ENCODE data around the gene IRF2. TPM values are rescaled to one million over a fixed set of nuclear protein-coding genes. Genes with fewer than 3 reads are reported as not detected.

Gene IRF2
- total RNA-seq, result 18.8 TPM

- Histone ChIP-seq H3K9me3 (ENCODE audit: control insufficient read depth in 3 of 3, low read length in 3 of 3) (no peaks in the 10 kb centered on the region), H3K9ac (ENCODE audit: low read depth in 1 of 3, low read length in 3 of 3) (peak within 1 kb of the TSS; percentile 95 to 100 (median 97)), H3K27me3 (ENCODE audit: control insufficient read depth in 3 of 3, insufficient read depth in 3 of 3, low read length in 3 of 3) (no peaks in the 10 kb centered on the region), H3K4me1 (ENCODE audit: control insufficient read depth in 3 of 3, insufficient read depth in 3 of 3, low read length in 3 of 3) (peaks cover 41 to 66% (median 47%) of the 10 kb centered on the region in 3 donors), H3K27ac (ENCODE audit: low read depth, low read length) (peak within 1 kb of the TSS; percentile 96), H3K36me3 (ENCODE audit: control insufficient read depth in 3 of 3, insufficient read depth in 3 of 3, low read length in 3 of 3) (peaks cover 0 to 6% (median 0%) of the 10 kb centered on the region in 3 donors), H3K4me3 (ENCODE audit: low read length in 3 of 3) (peak within 1 kb of the TSS; percentile 92 to 99 (median 99))
Measured at GRCh38 chr4:184474263-184475095, at the start of gene IRF2. Gene IRF2, minus strand, starts transcription at chr4:184474550. Its CDS starts 45,486 bp downstream, at chr4:184429064.

DNA sequence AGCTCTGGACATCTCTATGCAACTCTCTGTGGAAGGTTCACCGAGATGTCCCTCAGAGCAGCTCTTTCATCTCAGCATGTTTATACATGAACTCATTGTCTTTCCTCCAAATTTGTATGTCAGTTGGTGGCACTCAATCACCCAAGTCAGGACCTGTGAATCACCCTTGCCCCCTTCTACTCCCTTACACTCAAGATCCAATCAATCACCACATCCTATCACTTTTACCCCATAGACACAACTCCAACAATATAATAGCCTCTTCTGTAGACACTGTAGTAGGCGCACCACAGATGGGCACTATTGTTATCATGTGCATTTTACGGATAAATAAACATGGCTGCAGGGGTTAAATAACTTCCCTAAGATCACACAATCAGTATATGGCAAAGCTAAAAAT, 41.3 kb upstream of the IRF2 start:
- no peaks in the 10 kb centered on the region for H3K9me3 ChIP-seq (ENCODE audit: control insufficient read depth in 3 of 3, low read length in 3 of 3)

DNA sequence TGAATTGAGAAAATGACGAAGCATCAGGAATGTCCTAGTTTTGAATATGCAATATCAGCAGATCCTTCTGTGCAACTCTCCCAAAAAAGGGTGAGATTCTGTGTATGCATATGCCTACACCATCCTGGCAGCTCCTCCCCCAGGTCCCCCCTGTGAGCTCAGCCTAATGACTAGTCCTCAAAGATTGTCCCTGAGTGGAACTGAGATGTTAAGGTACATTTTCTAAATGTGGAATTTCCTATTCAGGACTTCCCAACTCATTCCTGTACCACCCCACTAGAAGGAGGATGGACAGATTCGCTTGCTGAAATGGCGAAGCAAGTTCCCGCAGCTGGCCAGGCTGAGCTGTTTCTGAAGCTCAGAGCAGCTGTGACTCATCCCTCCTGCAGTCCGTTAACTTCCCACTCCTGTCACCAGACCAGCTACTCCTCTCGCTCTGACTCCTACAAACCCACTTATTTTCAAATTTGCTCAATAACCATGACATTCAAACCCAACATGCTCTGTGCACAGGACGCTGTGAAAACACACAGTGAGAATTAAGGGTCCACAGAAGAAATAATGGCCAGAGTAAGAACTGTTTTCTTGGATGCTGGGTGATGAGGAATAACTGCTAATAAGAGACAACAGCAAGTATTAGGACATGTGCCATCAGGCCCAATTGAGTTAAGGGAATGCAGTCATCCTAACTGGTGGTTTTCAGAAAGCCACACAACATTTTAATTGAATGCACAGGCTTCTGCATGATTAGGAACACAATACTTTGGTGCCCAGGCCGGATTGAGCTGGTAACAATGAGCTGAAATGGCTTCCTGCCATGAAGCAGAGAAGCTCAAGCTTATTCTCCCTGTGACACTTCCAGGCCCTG, 40.0 kb upstream of the IRF2 start:
- Histone ChIP-seq H3K27ac (ENCODE audit: low read depth, low read length) (peak overlapping the region; percentile 7), H3K4me3 (ENCODE audit: low read length in 3 of 3) (no peak overlapping the region), H3K9ac (ENCODE audit: low read depth in 1 of 3, low read length in 3 of 3) (no peak overlapping the region), H3K27me3 (ENCODE audit: control insufficient read depth in 3 of 3, insufficient read depth in 3 of 3, low read length in 3 of 3) (no peaks in the 10 kb centered on the region), H3K4me1 (ENCODE audit: control insufficient read depth in 3 of 3, insufficient read depth in 3 of 3, low read length in 3 of 3) (peaks cover 0 to 11% (median 7%) of the 10 kb centered on the region in 3 donors), H3K9me3 (ENCODE audit: control insufficient read depth in 3 of 3, low read length in 3 of 3) (no peaks in the 10 kb centered on the region), H3K36me3 (ENCODE audit: control insufficient read depth in 3 of 3, insufficient read depth in 3 of 3, low read length in 3 of 3) (no peaks in the 10 kb centered on the region)

More for the DNA sequence above, 41.3 kb upstream of the IRF2 start:
- Histone ChIP-seq H3K27ac (ENCODE audit: low read depth, low read length) (no peak overlapping the region), H3K36me3 (ENCODE audit: control insufficient read depth in 3 of 3, insufficient read depth in 3 of 3, low read length in 3 of 3) (no peaks in the 10 kb centered on the region), H3K9ac (ENCODE audit: low read depth in 1 of 3, low read length in 3 of 3) (no peak overlapping the region), H3K27me3 (ENCODE audit: control insufficient read depth in 3 of 3, insufficient read depth in 3 of 3, low read length in 3 of 3) (no peaks in the 10 kb centered on the region), H3K4me1 (ENCODE audit: control insufficient read depth in 3 of 3, insufficient read depth in 3 of 3, low read length in 3 of 3) (peaks cover 0 to 11% (median 7%) of the 10 kb centered on the region in 3 donors), H3K4me3 (ENCODE audit: low read length in 3 of 3) (no peak overlapping the region)

DNA sequence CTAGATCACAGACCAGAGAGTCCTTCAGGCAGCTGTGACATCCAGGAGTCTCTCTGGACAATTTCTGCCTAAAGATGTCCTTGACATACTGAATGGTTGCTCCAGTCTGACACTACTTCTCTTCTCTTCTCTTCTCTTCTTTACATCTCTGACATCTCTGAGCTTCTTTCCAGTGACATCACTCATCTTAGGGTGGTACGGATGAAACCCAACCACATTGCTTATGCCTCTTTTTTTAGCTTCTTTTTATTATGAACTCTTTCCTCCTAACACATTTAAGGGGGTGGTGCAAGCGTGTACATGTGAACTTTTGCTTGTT, 39.4 kb upstream of the IRF2 start:
- Histone ChIP-seq H3K4me3 (ENCODE audit: low read length in 3 of 3) (no peak overlapping the region), H3K27me3 (ENCODE audit: control insufficient read depth in 3 of 3, insufficient read depth in 3 of 3, low read length in 3 of 3) (no peaks in the 10 kb centered on the region), H3K36me3 (ENCODE audit: control insufficient read depth in 3 of 3, insufficient read depth in 3 of 3, low read length in 3 of 3) (no peaks in the 10 kb centered on the region), H3K9ac (ENCODE audit: low read depth in 1 of 3, low read length in 3 of 3) (no peak overlapping the region), H3K4me1 (ENCODE audit: control insufficient read depth in 3 of 3, insufficient read depth in 3 of 3, low read length in 3 of 3) (peaks cover 0 to 11% (median 7%) of the 10 kb centered on the region in 3 donors), H3K9me3 (ENCODE audit: control insufficient read depth in 3 of 3, low read length in 3 of 3) (no peaks in the 10 kb centered on the region), H3K27ac (ENCODE audit: low read depth, low read length) (no peak overlapping the region)

DNA sequence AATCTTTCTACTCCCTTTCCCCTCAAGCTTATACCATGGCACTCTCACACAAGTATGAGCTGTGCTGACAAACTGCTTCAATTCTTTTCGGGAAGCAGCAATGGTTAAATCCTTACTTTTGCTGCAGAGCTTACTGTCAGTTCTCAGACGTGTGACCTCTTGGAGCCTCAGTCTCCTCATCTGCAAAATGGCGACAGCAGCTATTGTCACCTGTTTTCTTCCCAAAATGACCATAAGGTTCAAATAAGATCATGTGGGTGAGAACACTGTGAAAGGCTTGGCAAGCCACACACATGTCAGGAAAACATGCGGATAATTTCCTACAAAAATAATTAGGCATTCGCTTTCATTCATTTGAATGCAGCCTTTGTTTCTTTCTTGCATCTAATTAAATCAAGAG, 36.8 kb upstream of the IRF2 start:
- Histone ChIP-seq H3K4me3 (ENCODE audit: low read length in 3 of 3) (no peak overlapping the region), H3K27ac (ENCODE audit: low read depth, low read length) (no peak overlapping the region), H3K4me1 (ENCODE audit: control insufficient read depth in 3 of 3, insufficient read depth in 3 of 3, low read length in 3 of 3) (peaks cover 0 to 17% (median 10%) of the 10 kb centered on the region in 3 donors), H3K9me3 (ENCODE audit: control insufficient read depth in 3 of 3, low read length in 3 of 3) (no peaks in the 10 kb centered on the region), H3K36me3 (ENCODE audit: control insufficient read depth in 3 of 3, insufficient read depth in 3 of 3, low read length in 3 of 3) (no peaks in the 10 kb centered on the region), H3K27me3 (ENCODE audit: control insufficient read depth in 3 of 3, insufficient read depth in 3 of 3, low read length in 3 of 3) (no peaks in the 10 kb centered on the region), H3K9ac (ENCODE audit: low read depth in 1 of 3, low read length in 3 of 3) (no peak overlapping the region)

- Histone ChIP-seq H3K9ac (ENCODE audit: low read depth in 1 of 3, low read length in 3 of 3) (no peak overlapping the region), H3K4me1 (ENCODE audit: control insufficient read depth in 3 of 3, insufficient read depth in 3 of 3, low read length in 3 of 3) (peaks cover 0 to 17% (median 10%) of the 10 kb centered on the region in 3 donors), H3K27me3 (ENCODE audit: control insufficient read depth in 3 of 3, insufficient read depth in 3 of 3, low read length in 3 of 3) (no peaks in the 10 kb centered on the region), H3K4me3 (ENCODE audit: low read length in 3 of 3) (no peak overlapping the region), H3K36me3 (ENCODE audit: control insufficient read depth in 3 of 3, insufficient read depth in 3 of 3, low read length in 3 of 3) (no peaks in the 10 kb centered on the region), H3K9me3 (ENCODE audit: control insufficient read depth in 3 of 3, low read length in 3 of 3) (no peaks in the 10 kb centered on the region), H3K27ac (ENCODE audit: low read depth, low read length) (no peak overlapping the region)
Measured at GRCh38 chr4:184510401-184510800, 36.1 kb upstream of the IRF2 start.

GRCh38 chr4:184506527-184507121, 32.3 kb upstream of the IRF2 start:
- Histone ChIP-seq H3K4me3 (ENCODE audit: low read length in 3 of 3) (no peak overlapping the region), H3K27me3 (ENCODE audit: control insufficient read depth in 3 of 3, insufficient read depth in 3 of 3, low read length in 3 of 3) (no peaks in the 10 kb centered on the region), H3K4me1 (ENCODE audit: control insufficient read depth in 3 of 3, insufficient read depth in 3 of 3, low read length in 3 of 3) (peaks cover 0 to 16% (median 3%) of the 10 kb centered on the region in 3 donors), H3K9ac (ENCODE audit: low read depth in 1 of 3, low read length in 3 of 3) (no peak overlapping the region), H3K27ac (ENCODE audit: low read depth, low read length) (no peak overlapping the region), H3K9me3 (ENCODE audit: control insufficient read depth in 3 of 3, low read length in 3 of 3) (no peaks in the 10 kb centered on the region), H3K36me3 (ENCODE audit: control insufficient read depth in 3 of 3, insufficient read depth in 3 of 3, low read length in 3 of 3) (no peaks in the 10 kb centered on the region)

- Histone ChIP-seq H3K9me3 (ENCODE audit: control insufficient read depth in 3 of 3, low read length in 3 of 3) (no peaks in the 10 kb centered on the region), H3K4me1 (ENCODE audit: control insufficient read depth in 3 of 3, insufficient read depth in 3 of 3, low read length in 3 of 3) (peaks cover 0 to 16% (median 3%) of the 10 kb centered on the region in 3 donors), H3K9ac (ENCODE audit: low read depth in 1 of 3, low read length in 3 of 3) (no peak overlapping the region), H3K27ac (ENCODE audit: low read depth, low read length) (no peak overlapping the region), H3K4me3 (ENCODE audit: low read length in 3 of 3) (no peak overlapping the region), H3K36me3 (ENCODE audit: control insufficient read depth in 3 of 3, insufficient read depth in 3 of 3, low read length in 3 of 3) (no peaks in the 10 kb centered on the region), H3K27me3 (ENCODE audit: control insufficient read depth in 3 of 3, insufficient read depth in 3 of 3, low read length in 3 of 3) (no peaks in the 10 kb centered on the region)
Measured at GRCh38 chr4:184504385-184504784, 30.0 kb upstream of the IRF2 start.

GRCh38 chr4:184503869-184504300, 29.5 kb upstream of the IRF2 start:
- Histone ChIP-seq H3K4me1 (ENCODE audit: control insufficient read depth in 3 of 3, insufficient read depth in 3 of 3, low read length in 3 of 3) (peaks cover 0 to 16% (median 3%) of the 10 kb centered on the region in 3 donors), H3K27me3 (ENCODE audit: control insufficient read depth in 3 of 3, insufficient read depth in 3 of 3, low read length in 3 of 3) (no peaks in the 10 kb centered on the region), H3K9me3 (ENCODE audit: control insufficient read depth in 3 of 3, low read length in 3 of 3) (no peaks in the 10 kb centered on the region), H3K9ac (ENCODE audit: low read depth in 1 of 3, low read length in 3 of 3) (no peak overlapping the region), H3K4me3 (ENCODE audit: low read length in 3 of 3) (no peak overlapping the region), H3K36me3 (ENCODE audit: control insufficient read depth in 3 of 3, insufficient read depth in 3 of 3, low read length in 3 of 3) (no peaks in the 10 kb centered on the region), H3K27ac (ENCODE audit: low read depth, low read length) (no peak overlapping the region)
